ENCODE results near the gene FBXO36.
A peak's percentile ranks its signal among the peaks of the same experiment; 100 is the strongest.
"Not testable (repeated sequence)": the region's sequence is repeated elsewhere in the genome, so short reads cannot be mapped to it uniquely, and the experiment has no call there.

The FBXO36 gene

GRCh38 chr2:229910832-229911412 lies 11.4 kb upstream of the FBXO36 start:
- no peak for DNase-seq (ENCODE audit: low read depth, low spot score)

- no peak for DNase-seq (ENCODE audit: low read depth, low spot score)
Observed at GRCh38 chr2:229914171-229914570, 8.1 kb upstream of the FBXO36 start.

- no peak for DNase-seq (ENCODE audit: low read depth, low spot score)
Observed at GRCh38 chr2:229917793-229918192, 4.5 kb upstream of the FBXO36 start.

- no peak for DNase-seq (ENCODE audit: low read depth, low spot score)
Observed at GRCh38 chr2:229920011-229920641, 2.2 kb upstream of the FBXO36 start.

- DNase-seq (ENCODE audit: low read depth, low spot score): peak; percentile 18
Observed at GRCh38 chr2:229921101-229921891, 1.0 kb upstream of the FBXO36 start.

GRCh38 chr2:229921892-229922448 lies 333 bp upstream of the FBXO36 start, which contains the start of gene TRIP12:
TRIP12 (minus strand) TSS chr2:229922009; CDS start chr2:229880079, 41,930 bp downstream.
- DNase-seq (ENCODE audit: low read depth, low spot score): peak; percentile 72

- not testable (repeated sequence) for DNase-seq (ENCODE audit: low read depth, low spot score)
Observed at GRCh38 chr2:229924541-229924940, 2.2 kb downstream of the FBXO36 start.

- DNase-seq (ENCODE audit: low read depth, low spot score): no peak
Observed at GRCh38 chr2:229925201-229925600, 2.9 kb downstream of the FBXO36 start.

- DNase-seq (ENCODE audit: low read depth, low spot score): no peak
Observed at GRCh38 chr2:229927817-229928321, 5.6 kb downstream of the FBXO36 start.

GRCh38 chr2:229930656-229931055 lies 8.4 kb downstream of the FBXO36 start:
- no peak for DNase-seq (ENCODE audit: low read depth, low spot score)

GRCh38 chr2:229931241-229931640 lies 8.9 kb downstream of the FBXO36 start:
- no peak for DNase-seq (ENCODE audit: low read depth, low spot score)

- DNase-seq (ENCODE audit: low read depth, low spot score): no peak
Observed at GRCh38 chr2:229937537-229937936, 15.2 kb downstream of the FBXO36 start.

GRCh38 chr2:229942671-229943070 lies 20.4 kb downstream of the FBXO36 start:
- no peak for DNase-seq (ENCODE audit: low read depth, low spot score)

- no peak for DNase-seq (ENCODE audit: low read depth, low spot score)
Observed at GRCh38 chr2:229943171-229943570, 20.9 kb downstream of the FBXO36 start.

- DNase-seq (ENCODE audit: low read depth, low spot score): no peak
Observed at GRCh38 chr2:229943770-229944449, 21.6 kb downstream of the FBXO36 start.

- no peak for DNase-seq (ENCODE audit: low read depth, low spot score)
Observed at GRCh38 chr2:229945975-229946374, 23.7 kb downstream of the FBXO36 start.

GRCh38 chr2:229947544-229947943 lies 25.2 kb downstream of the FBXO36 start:
- no peak for DNase-seq (ENCODE audit: low read depth, low spot score)

GRCh38 chr2:229952256-229952835 lies 30.0 kb downstream of the FBXO36 start:
- no peak for DNase-seq (ENCODE audit: low read depth, low spot score)

GRCh38 chr2:229955663-229956062 lies 33.4 kb downstream of the FBXO36 start:
- no peak for DNase-seq (ENCODE audit: low read depth, low spot score)

GRCh38 chr2:229956491-229956890 lies 34.2 kb downstream of the FBXO36 start:
- no peak for DNase-seq (ENCODE audit: low read depth, low spot score)

GRCh38 chr2:229963596-229963995 lies 41.3 kb downstream of the FBXO36 start:
- not testable (repeated sequence) for DNase-seq (ENCODE audit: low read depth, low spot score)

Data from activated naive CD8-positive, alpha-beta T cell treated with anti-CD3 and anti-CD28 coated beads, Interleukin-2, amount 50 U/mL, for 16 hours (primary cell).